Endothelial cell of umbilical vein (primary cell): ENCODE results near the gene PPP1R10. TPM values are rescaled to one million over a fixed set of nuclear protein-coding genes. Genes with fewer than 3 reads are reported as not detected.

Experiments
- BruUV-seq: library from RNA; stranded (reverse); fragments of 400-500 nt; replicated peaks from 2 replicates; lab custom pipeline; 2021; lab: Mats Ljungman, UMichigan
- CTCF ChIA-PET: fragments of 300-600, 350-600 bp; sonication (Branson Sonifier 250); formaldehyde crosslinking; loops from one replicate; lab custom pipeline; 2021; ENCODE audit warnings: antibody characterized with exemption, inconsistent platforms; lab: Charles Lee
- POLR2A ChIA-PET: fragments of 300-600, 350-600 bp; sonication (Branson Sonifier 250); formaldehyde crosslinking; loops from one replicate; lab custom pipeline; 2021; ENCODE audit warnings: antibody characterized with exemption, inconsistent platforms; lab: Charles Lee
- DNase-seq: peaks from one replicate; pipeline ENCODE4 v3.0.0-alpha.2; 2011; ENCODE audit warnings: low read depth, low spot score
- FAIRE-seq: peaks from 2 replicates; lab custom pipeline; 2011; peaks lifted over from hg19 to GRCh38; lab: Jason Lieb, UNC
- H2AFZ ChIP-seq: 2 replicates; pipeline ENCODE4 v1.6.0; 2012; ENCODE audit warnings: low read depth, low read length, control low read depth, inconsistent platforms
- H3K27ac ChIP-seq: 2 replicates; pipeline ENCODE4 v1.5.1; 2011; ENCODE audit warnings: low read depth, mild to moderate bottlenecking, control low read depth, low read length, moderate library complexity; ENCODE audit not compliant: insufficient read depth
- H3K27me3 ChIP-seq, 2 experiments: 2 replicates each; pipeline versions ENCODE4 v1.6.0 to v1.6.1; 2011; ENCODE audit warnings: low read length in 2 of 2, mixed read lengths in 1 of 2; ENCODE audit not compliant: control insufficient read depth in 2 of 2, insufficient read depth in 2 of 2
- H3K36me3 ChIP-seq, 2 experiments: 2 replicates in 1 of 2; 3 replicates in 1 of 2; pipeline ENCODE4 v1.5.1; 2011; ENCODE audit warnings: low read length in 2 of 2, mild to moderate bottlenecking in 1 of 2, moderate library complexity in 1 of 2; ENCODE audit not compliant: control insufficient read depth in 2 of 2, insufficient read depth in 2 of 2; ENCODE audit errors: extremely low read depth in 1 of 2
- H3K4me1 ChIP-seq: 3 replicates; pipeline ENCODE4 v1.5.1; 2011; ENCODE audit warnings: mild to moderate bottlenecking, low read length; ENCODE audit not compliant: control insufficient read depth, insufficient read depth; ENCODE audit errors: extremely low read depth
- H3K4me2 ChIP-seq: 2 replicates; pipeline ENCODE4 v1.6.1; 2011; ENCODE audit warnings: low read length, control low read depth, mixed read lengths; ENCODE audit not compliant: insufficient read depth
- H3K4me3 ChIP-seq, 3 experiments: fragments of 200-600 bp in 1 of 3; sonication (generic), shearing (Covaris generic) in 1 of 3; replicated peaks in 1 of 3; 2 replicates each; pipeline ENCODE4 v1.5.1; 2011 to 2016; ENCODE audit warnings: control low read depth in 3 of 3, low read length in 3 of 3, mild to moderate bottlenecking in 2 of 3, inconsistent platforms in 1 of 3, low read depth in 1 of 3, moderate library complexity in 1 of 3; ENCODE audit not compliant: insufficient read depth in 1 of 3
- H3K79me2 ChIP-seq: 2 replicates; pipeline ENCODE4 v1.6.0; 2012; ENCODE audit warnings: low read length, inconsistent platforms; ENCODE audit not compliant: control insufficient read depth, insufficient read depth
- H3K9ac ChIP-seq: replicated peaks from 2 replicates; pipeline ENCODE3; 2011; ENCODE audit warnings: low read length, control low read depth; ENCODE audit not compliant: insufficient read depth; ENCODE audit errors: extremely low read depth
- H3K9me1 ChIP-seq: replicated peaks from 3 replicates; pipeline ENCODE4 v1.6.0; 2011; ENCODE audit warnings: mild to moderate bottlenecking, low read length; ENCODE audit not compliant: control insufficient read depth, insufficient read depth; ENCODE audit errors: extremely low read depth
- H3K9me3 ChIP-seq: replicated peaks from 2 replicates; pipeline ENCODE4 v1.5.1; 2012; ENCODE audit warnings: low read length, inconsistent platforms; ENCODE audit not compliant: control insufficient read depth, insufficient read depth
- H4K20me1 ChIP-seq: replicated peaks from 2 replicates; pipeline ENCODE3; 2011; ENCODE audit warnings: mild to moderate bottlenecking, low read length; ENCODE audit not compliant: control insufficient read depth, insufficient read depth; ENCODE audit errors: extremely low read depth
- FOS ChIP-seq: IDR thresholded peaks from 2 replicates; pipeline ENCODE4 v1.6.1; 2011; ENCODE audit warnings: mild to moderate bottlenecking, low read length, moderate library complexity, borderline replicate concordance; ENCODE audit not compliant: insufficient read depth
- MAX ChIP-seq: IDR thresholded peaks from 2 replicates; pipeline ENCODE4 v1.6.1; 2011; ENCODE audit not compliant: insufficient read depth, insufficient read length
- MYC ChIP-seq: IDR thresholded peaks from one replicate; pipeline ENCODE4 v1.6.1; 2011; ENCODE audit warnings: mild to moderate bottlenecking, low read depth, low read length
- POLR2A ChIP-seq: IDR thresholded peaks from 2 replicates; pipeline ENCODE4 v1.6.1; 2012; ENCODE audit warnings: low read depth, mild to moderate bottlenecking, control low read depth, low read length
- POLR2AphosphoS5 ChIP-seq: IDR thresholded peaks from 2 replicates; pipeline ENCODE4 v1.6.1; 2012; ENCODE audit warnings: low read depth, mild to moderate bottlenecking, control low read depth, low read length, moderate library complexity; ENCODE audit not compliant: insufficient read depth
- dilution Hi-C: fragments of 300-500 bp; cut with MboI; formaldehyde crosslinking; loops from one replicate; pipeline ENCODE4 v1.15.0; 2019; ENCODE audit warnings: low sequenced_read_pairs; ENCODE audit not compliant: extremely low pct_ligation_motif_present
- intact Hi-C: fragments of 100-400 bp; cut with micrococcal nuclease; formaldehyde crosslinking; loops from one replicate; pipeline ENCODE4 v1.10.0; 2022
- microRNA counts: library from miRNA; unstranded; fragments of <30 nt; microRNA quantifications from one replicate; lab custom pipeline; 2016
- microRNA-seq: library from miRNA; unstranded; fragments of <30 nt; microRNA quantifications from one replicate; pipeline ENCODE4 v1.2.0, GENCODE V29; 2021; ENCODE audit warnings: borderline number of aligned reads, borderline replicate concordance
- polyA plus RNA-seq, 4 experiments: library from polyadenylated mRNA; depleted of rRNA in 3 of 4; stranded (reverse) in 3 of 4; unstranded in 1 of 4; fragments of >200 nt; gene quantifications; 2 replicates each; pipeline versions ENCODE4 v1.2.1 to v1.2.3, GENCODE V29; 2011 to 2012; ENCODE audit warnings: missing spikeins in 1 of 4
- small RNA-seq: library from RNA; depleted of rRNA; stranded (forward); fragments of <200 nt; gene quantifications from one replicate; pipeline ENCODE3, GENCODE V24; 2012; ENCODE audit warnings: low replicate concordance, low read depth; ENCODE audit not compliant: insufficient read depth, insufficient read length
- total RNA-seq: library from RNA; stranded (reverse); gene quantifications from 2 replicates; pipeline ENCODE4 v1.2.3, GENCODE V29; 2021

PPP1R10 gene
- total and polyA plus RNA-seq, 2 donors (not counting 3 experiments of a cell fraction or from before 2014, with no cell fraction given) = 19.2 to 88.3 TPM

GRCh38 chr6:30554962-30555815, 61.9 kb downstream of the PPP1R10 start:
- no peaks in the 10 kb centered on the region for H3K9me1 ChIP-seq
- peaks cover 16% of the 10 kb centered on the region for H3K79me2 ChIP-seq
- peak overlapping the region; percentile 83 for H3K4me2 ChIP-seq
- H4K20me1 ChIP-seq = no peaks in the 10 kb centered on the region
- peak overlapping the region; percentile 86 for H3K9ac ChIP-seq
- peaks cover 19% of the 10 kb centered on the region for H3K4me1 ChIP-seq
- dilution Hi-C loops (no loop called here), intact Hi-C loops (loop anchor here (1.0 kb wide), 1 partner anchor 11 kb away; no protein-coding TSS in a partner anchor)
- no TSS peak for BruUV-seq
- H3K4me3 ChIP-seq = peak overlapping the region; percentile 39 to 93 (median 52)
- CTCF ChIA-PET = interaction anchor here (0.9 to 4.9 kb wide), 8 partner anchors 11 to 175 kb away, joined by 3 to 65 read pairs (median 5); no protein-coding TSS in a partner anchor
- peak overlapping the region; percentile 84 for H3K27ac ChIP-seq
- peak; percentile 46 for FAIRE-seq
- H3K36me3 ChIP-seq = peaks cover 0 to 17% of the 10 kb centered on the region in 2 experiments
- POLR2A ChIA-PET = no interaction called here
- no peaks in the 10 kb centered on the region for H3K9me3 ChIP-seq
- TF ChIP-seq MAX (no peak), MYC (no peak), POLR2A (peak; percentile 14), POLR2AphosphoS5 (peak; percentile 20)
- peak overlapping the region; percentile 94 for H2AFZ ChIP-seq
- no peak for DNase-seq
- H3K27me3 ChIP-seq = no peaks in the 10 kb centered on the region

- peaks cover 16% of the 10 kb centered on the region for H3K79me2 ChIP-seq
- H3K4me2 ChIP-seq = peak overlapping the region; percentile 83
- H3K9me1 ChIP-seq = no peaks in the 10 kb centered on the region
- no peaks in the 10 kb centered on the region for H4K20me1 ChIP-seq
- no peak overlapping the region for H3K27ac ChIP-seq
- DNase-seq (no peak), FAIRE-seq (no peak)
- TF ChIP-seq FOS = no peak
- ChIA-PET CTCF (interaction anchor here (0.9 to 4.9 kb wide), 7 partner anchors 10 to 176 kb away, joined by 3 to 65 read pairs (median 8); no protein-coding TSS in a partner anchor), POLR2A (no interaction called here)
- no peak overlapping the region for H3K4me3 ChIP-seq
- intact Hi-C loops = no loop called here
- dilution Hi-C loops = no loop called here
- H3K4me1 ChIP-seq = peaks cover 19% of the 10 kb centered on the region
- H2AFZ ChIP-seq = no peak overlapping the region
- no peaks in the 10 kb centered on the region for H3K9me3 ChIP-seq
- peak overlapping the region; percentile 10 for H3K9ac ChIP-seq
- peaks cover 0 to 17% of the 10 kb centered on the region in 2 experiments for H3K36me3 ChIP-seq
- no peaks in the 10 kb centered on the region for H3K27me3 ChIP-seq
- no TSS peak for BruUV-seq
Observed at GRCh38 chr6:30554404-30554803, 62.6 kb downstream of the PPP1R10 start.

MicroRNA genes within 50 kb of the gene (microRNA counts, 767-probe panel; counts per million panel counts)
- microRNA hsa-miR-877-5p (lab: Ali Mortazavi, UCI) = 723 counts per million, percentile 96 among the panel's probes with 10 or more counts

Small RNAs within 50 kb of the gene (microRNA-seq; reads per million reads assigned to microRNA genes)
- gene MIR877 = 94.1 reads per million, percentile 56 among the genes with 10 or more reads in this experiment

Small RNAs within 50 kb of the gene (small RNA-seq; reads per million reads assigned to genes)
- gene MIR877 = not detected

Other genes with a start within 250 kb of the PPP1R10 start
- 249 and 271 TPM in 2 replicates for gene HLA-E, start 127.7 kb downstream of the PPP1R10 start, total RNA-seq
- gene HLA-E, start 127.7 kb downstream of the PPP1R10 start, polyA plus RNA-seq = 277 and 298 TPM in 2 replicates
- gene GNL1, start 60.8 kb downstream of the PPP1R10 start, total RNA-seq = 87.3 and 103 TPM in 2 replicates
- 58.4 and 63.1 TPM in 2 replicates for gene GNL1, start 60.8 kb downstream of the PPP1R10 start, polyA plus RNA-seq
- gene PRR3, start 59.9 kb downstream of the PPP1R10 start, total RNA-seq = 10.6 and 12.0 TPM in 2 replicates
- gene PRR3, start 59.9 kb downstream of the PPP1R10 start, polyA plus RNA-seq = 22.3 and 23.3 TPM in 2 replicates
- gene ABCF1, start 45.8 kb downstream of the PPP1R10 start, total RNA-seq = 55.8 and 60.3 TPM in 2 replicates
- 29.0 and 34.0 TPM in 2 replicates for gene ABCF1, start 45.8 kb downstream of the PPP1R10 start, polyA plus RNA-seq
- gene MRPS18B, start 597 bp upstream of the PPP1R10 start, total RNA-seq = 32.6 and 33.7 TPM in 2 replicates
- gene MRPS18B, start 597 bp upstream of the PPP1R10 start, polyA plus RNA-seq = 47.3 and 49.1 TPM in 2 replicates
- 18.4 and 20.2 TPM in 2 replicates for gene ATAT1, start 9.6 kb upstream of the PPP1R10 start, total RNA-seq
- 17.4 and 19.4 TPM in 2 replicates for gene ATAT1, start 9.6 kb upstream of the PPP1R10 start, polyA plus RNA-seq
- 18.5 and 21.0 TPM in 2 replicates for gene C6orf136, start 29.9 kb upstream of the PPP1R10 start, total RNA-seq
- 19.1 and 20.2 TPM in 2 replicates for gene C6orf136, start 29.9 kb upstream of the PPP1R10 start, polyA plus RNA-seq
- 36.3 and 38.2 TPM in 2 replicates for gene DHX16, start 55.8 kb upstream of the PPP1R10 start, total RNA-seq
- gene DHX16, start 55.8 kb upstream of the PPP1R10 start, polyA plus RNA-seq = 62.3 and 66.5 TPM in 2 replicates
- gene PPP1R18, start 69.4 kb upstream of the PPP1R10 start, total RNA-seq = 129 and 136 TPM in 2 replicates
- gene PPP1R18, start 69.4 kb upstream of the PPP1R10 start, polyA plus RNA-seq = 167 and 173 TPM in 2 replicates
- gene NRM, start 73.7 kb upstream of the PPP1R10 start, total RNA-seq = 28.5 and 32.2 TPM in 2 replicates
- gene NRM, start 73.7 kb upstream of the PPP1R10 start, polyA plus RNA-seq = 33.8 and 36.7 TPM in 2 replicates
- 42.3 and 43.6 TPM in 2 replicates for gene MDC1, start 100.0 kb upstream of the PPP1R10 start, total RNA-seq
- gene MDC1, start 100.0 kb upstream of the PPP1R10 start, polyA plus RNA-seq = 15.6 and 16.8 TPM in 2 replicates
- gene TUBB, start 103.1 kb upstream of the PPP1R10 start, total RNA-seq = 1,243 and 1,276 TPM in 2 replicates
- 1,408 and 1,437 TPM in 2 replicates for gene TUBB, start 103.1 kb upstream of the PPP1R10 start, polyA plus RNA-seq
- gene FLOT1, start 125.4 kb upstream of the PPP1R10 start, total RNA-seq = 141 and 145 TPM in 2 replicates
- 146 and 154 TPM in 2 replicates for gene FLOT1, start 125.4 kb upstream of the PPP1R10 start, polyA plus RNA-seq
- 163 and 170 TPM in 2 replicates for gene IER3, start 127.3 kb upstream of the PPP1R10 start, total RNA-seq
- gene IER3, start 127.3 kb upstream of the PPP1R10 start, polyA plus RNA-seq = 344 and 468 TPM in 2 replicates